Measurements from ENCODE around the gene TRAPPC10. TPM values are rescaled to one million over a fixed set of nuclear protein-coding genes. Genes with fewer than 3 reads are reported as not detected.
"Not testable (repeated sequence)": the region's sequence is repeated elsewhere in the genome, so short reads cannot be mapped to it uniquely, and the experiment has no call there.

TRAPPC10 gene
- total RNA-seq, 1 donor from 2014 or later = 24.7 TPM

DNA sequence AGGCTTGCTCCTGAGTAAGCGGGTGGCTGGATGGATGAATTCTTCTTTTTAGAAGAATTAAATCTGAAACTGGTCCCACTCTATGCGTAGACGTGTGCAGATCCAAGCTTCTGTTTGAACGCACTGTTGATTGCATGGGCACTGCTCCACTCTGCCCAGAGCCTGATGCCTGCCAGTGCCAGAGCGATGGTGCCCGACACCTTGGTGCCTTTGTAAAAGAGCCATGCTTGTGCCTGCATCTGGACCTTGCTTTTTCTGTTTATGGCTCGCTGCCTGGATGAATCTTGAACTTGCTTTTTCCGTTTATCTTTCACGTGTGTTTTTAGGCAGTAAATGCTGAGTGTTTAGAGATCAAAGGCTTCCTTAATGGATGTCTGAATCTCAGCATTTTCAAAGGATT is 80.1 kb downstream of the TRAPPC10 start:
- DNase-seq = no peak

DNA sequence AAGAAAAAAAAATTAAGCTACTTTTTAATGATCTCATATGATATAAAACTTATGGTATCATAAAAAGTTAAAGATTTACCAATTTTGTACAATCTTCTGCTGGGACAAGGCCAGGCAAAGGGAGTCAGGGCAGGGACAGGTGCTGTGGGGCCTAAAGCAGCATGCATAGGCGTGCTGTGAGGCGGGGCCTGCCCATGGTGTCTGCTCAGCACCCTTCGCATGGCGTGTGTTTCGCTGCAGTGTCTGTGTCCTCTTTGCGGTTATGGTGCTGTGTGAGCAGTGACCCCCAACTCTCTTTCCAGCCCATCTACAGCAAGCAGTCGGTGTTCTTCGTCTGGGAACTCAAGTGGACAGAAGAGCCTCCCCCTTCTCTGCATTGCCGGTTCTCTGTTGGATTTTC is 81.7 kb downstream of the TRAPPC10 start:
- peak; percentile 41 for DNase-seq

DNA sequence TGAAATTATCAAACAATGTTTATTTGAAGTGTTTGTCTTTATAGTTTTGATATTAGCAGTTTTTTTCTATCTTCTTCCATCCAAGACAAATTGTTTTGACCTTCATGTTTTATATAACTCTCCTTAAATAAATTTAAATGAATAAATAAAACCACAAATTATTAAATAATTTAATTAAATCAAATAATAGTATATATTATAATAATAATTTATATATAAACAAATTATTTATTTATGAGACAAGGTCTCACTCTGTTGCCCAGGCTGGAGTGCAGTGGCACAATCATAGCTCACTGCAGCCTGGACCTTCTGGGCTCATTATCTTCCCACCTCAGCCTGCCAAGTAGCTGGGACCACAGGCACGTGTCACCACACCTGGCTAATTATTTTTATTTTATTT is 82.7 kb downstream of the TRAPPC10 start:
- no peak for DNase-seq

DNA sequence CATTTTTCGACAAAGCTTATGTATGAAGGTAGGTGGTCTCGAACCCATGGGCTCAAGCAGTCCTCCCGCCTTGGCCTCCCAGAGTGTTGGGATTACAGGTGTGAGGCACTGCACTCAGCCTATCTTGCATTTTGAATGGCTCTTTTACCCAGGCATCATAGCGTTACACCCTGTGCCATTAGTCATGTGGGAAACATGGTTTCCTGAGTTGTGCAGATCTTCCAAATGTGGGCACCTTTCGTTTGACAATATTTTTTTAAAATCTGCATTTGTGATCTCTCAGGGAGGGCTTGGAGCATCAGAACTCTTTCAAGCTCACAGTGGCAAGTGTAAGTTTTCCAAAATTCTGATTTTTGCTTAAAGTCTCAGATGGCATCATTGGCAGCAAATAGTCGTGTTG is 86.4 kb downstream of the TRAPPC10 start:
- DNase-seq = not testable (repeated sequence)

DNA sequence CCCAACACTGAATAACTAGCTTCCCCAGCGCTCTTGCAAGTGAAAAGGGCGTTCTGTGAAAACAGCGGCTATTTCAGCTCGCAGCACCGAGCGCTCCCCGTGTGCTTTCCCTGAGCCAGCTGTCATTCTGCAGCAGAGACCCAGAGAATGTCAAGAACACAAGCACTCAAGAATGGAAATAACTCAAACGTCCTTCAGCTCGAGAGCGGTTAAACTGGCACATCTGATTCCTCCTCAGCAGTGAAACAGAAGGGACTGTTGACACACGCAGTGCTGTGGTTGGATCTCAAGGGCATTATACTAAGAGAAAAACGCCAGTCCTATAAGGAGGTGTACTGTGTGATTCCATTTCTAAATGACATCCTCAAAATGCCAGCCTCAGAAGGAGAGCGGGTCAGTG is 86.9 kb downstream of the TRAPPC10 start:
- DNase-seq = not testable (repeated sequence)

DNA sequence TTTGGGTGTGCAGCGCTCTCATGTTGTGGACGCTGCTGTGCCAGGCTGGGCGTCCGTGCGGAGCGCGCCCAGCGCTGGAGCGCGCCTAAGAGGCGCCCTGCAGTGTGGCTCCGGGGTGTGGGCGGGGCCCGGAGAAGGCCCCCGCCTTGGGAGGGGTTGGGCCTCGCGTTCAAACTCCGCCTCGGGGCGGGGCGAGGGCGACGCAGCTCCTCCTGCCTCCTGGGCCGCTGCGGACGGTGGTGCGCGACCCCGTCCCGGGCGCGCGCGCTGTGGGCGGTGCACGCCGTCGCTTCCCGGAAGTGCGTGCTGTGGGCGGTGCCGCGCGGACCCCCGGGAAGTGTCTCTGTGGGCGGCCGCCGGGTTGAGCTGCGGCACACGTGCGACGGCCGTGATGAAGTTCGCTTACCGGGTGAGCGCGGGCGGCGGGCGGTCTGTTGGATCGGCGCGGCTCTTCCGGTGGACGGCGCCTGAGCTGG is 95.0 kb downstream of the TRAPPC10 start, which contains the start of gene PWP2:
TSS of gene PWP2 (plus strand) at position 374 of the 476 bp plus-strand sequence. CDS start at position 392, 18 bp downstream.
- DNase-seq = not testable (repeated sequence)

DNA sequence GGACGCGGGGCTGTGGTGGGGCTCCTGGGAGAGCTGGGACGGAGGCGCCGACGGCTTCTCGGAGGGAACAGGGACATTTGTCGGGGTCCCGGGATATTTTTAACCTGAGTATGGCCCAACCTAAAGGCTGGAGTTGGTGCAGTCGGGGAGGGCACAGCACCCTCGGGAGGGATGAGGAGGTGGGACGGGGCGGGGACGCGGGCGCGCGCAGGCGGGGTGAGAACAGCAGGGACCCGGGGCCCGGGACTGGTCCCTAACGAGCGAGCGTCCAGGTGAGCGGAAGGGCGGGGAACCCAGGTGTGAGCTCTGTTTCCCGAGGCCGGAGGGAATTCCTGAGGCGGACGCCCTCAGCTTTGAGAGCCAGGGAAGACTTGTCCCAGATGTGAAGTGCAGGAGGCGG is 95.5 kb downstream of the TRAPPC10 start:
- not testable (repeated sequence) for DNase-seq

DNA sequence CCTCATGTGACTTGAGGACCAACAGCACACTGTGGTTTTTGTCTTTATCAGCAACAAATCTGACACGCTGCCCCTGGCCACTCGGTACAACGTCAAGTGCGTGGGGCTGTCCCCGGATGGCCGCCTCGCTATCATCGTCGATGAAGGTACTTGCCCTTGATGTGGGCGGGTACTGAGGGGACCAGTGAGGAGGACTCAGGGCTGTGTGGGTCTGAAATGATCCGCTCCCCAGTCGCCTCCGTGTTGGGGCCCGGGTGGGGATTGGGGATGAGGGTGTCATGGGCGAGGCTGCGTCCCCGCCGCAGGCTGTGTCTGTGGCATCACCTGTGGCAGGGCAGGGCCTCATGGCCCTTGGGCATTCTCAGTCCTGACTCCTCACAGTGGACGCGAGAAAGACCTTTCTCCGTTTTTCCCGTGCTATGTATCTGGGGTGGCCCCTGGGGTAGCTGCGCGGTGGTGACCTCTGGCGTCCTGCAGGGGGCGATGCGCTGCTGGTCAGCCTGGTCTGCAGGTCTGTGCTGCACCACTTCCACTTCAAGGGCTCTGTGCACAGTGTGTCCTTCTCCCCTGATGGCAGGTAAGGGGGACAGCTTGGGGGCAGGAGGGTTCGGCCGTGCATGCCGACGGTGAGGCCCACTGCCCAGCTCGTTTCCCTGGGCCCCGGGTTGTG is 101.7 kb downstream of the TRAPPC10 start:
- DNase-seq = not testable (repeated sequence)

DNA sequence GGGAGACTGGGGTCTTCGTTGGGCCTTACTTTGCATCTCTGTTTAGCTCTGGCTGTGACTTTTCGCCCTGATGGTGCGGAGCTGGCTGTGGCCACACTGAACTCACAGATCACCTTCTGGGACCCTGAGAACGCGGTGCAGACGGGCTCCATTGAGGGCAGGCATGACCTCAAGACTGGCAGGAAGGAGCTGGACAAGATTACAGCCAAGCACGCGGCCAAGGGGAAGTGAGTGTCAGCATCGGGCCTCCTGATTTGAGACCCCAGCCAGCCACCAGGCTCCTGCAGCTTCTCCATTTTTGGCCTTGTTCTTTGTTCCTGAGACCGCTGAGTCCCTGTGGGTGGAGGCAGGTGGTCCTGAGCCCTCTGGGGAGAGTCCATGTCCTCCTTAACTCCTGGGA is 110.0 kb downstream of the TRAPPC10 start:
- not testable (repeated sequence) for DNase-seq

DNA sequence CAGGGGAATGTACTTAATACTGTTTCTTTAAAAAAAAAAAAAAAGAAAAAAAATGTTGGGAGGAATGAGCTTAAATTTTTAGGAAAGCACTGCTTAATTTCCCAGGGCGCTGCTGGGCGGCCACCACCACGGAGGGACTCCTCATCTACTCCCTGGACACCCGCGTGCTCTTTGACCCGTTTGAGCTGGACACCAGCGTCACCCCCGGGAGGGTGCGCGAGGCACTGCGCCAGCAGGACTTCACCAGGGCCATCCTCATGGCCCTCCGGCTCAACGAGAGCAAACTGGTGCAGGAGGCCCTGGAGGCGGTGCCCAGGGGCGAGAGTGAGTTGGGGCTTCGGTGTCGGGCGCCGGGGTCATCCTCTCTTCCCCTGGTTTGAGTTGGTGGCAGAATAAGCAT is 115.7 kb downstream of the TRAPPC10 start:
- DNase-seq = not testable (repeated sequence)

DNA sequence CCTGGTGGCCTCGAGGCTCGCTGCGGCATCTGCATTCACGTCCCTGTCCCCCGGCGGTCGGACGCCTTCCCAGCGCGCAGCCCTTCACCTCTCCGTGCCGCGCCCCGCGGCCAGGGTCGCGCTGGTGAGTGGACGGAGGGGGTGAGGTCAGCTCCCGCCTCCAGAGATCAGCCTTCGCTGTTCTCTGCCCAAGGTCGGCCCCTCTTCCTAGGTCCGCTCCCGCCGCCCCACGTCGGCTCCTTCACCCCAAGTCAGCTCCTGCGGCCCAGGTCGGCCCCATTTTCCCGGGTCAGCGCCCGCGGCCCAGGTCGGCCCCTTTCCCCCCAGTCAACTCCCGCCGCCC is 121.6 kb downstream of the TRAPPC10 start:
- DNase-seq = not testable (repeated sequence)

DNA sequence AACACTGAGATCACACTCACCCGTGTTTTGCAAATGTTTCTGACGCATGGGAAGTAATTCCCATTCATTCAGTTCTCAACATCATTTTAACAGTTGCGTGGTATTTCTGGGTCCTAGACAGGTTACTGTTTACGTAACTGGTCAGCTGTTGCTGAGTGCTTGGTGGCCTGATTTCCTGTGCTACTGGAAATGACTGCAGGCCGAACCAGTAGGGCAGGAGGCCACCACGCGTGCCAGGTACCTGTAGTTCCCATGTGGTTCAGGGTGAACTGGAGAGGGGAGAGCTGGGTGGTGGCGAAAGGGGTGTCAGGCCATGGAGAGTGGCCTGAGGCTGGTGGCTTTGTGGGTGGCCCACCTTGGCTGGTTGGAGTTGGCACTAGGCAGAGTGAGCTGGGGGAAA is 122.6 kb downstream of the TRAPPC10 start:
- DNase-seq = not testable (repeated sequence)

DNA sequence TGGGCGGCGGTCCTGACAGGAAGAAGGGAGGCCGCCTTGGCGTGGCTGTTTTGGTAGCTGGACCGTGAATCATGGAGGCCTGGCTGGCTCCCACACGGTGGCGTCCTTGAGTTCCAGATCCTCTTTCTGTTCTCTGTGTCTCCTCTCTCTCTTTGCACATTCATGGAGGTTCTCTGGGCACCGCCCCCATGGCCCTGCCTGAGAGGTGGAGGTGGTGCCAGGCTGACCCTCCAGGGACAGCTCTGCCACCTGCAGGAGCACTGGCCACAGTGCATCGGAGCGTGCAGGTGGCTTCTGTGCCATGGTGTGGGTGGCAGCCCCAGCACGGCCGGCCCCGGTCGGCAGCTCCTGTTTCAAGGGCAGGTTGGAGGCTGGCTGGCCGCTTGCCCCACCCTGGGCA is 125.9 kb downstream of the TRAPPC10 start:
- not testable (repeated sequence) for DNase-seq

DNA sequence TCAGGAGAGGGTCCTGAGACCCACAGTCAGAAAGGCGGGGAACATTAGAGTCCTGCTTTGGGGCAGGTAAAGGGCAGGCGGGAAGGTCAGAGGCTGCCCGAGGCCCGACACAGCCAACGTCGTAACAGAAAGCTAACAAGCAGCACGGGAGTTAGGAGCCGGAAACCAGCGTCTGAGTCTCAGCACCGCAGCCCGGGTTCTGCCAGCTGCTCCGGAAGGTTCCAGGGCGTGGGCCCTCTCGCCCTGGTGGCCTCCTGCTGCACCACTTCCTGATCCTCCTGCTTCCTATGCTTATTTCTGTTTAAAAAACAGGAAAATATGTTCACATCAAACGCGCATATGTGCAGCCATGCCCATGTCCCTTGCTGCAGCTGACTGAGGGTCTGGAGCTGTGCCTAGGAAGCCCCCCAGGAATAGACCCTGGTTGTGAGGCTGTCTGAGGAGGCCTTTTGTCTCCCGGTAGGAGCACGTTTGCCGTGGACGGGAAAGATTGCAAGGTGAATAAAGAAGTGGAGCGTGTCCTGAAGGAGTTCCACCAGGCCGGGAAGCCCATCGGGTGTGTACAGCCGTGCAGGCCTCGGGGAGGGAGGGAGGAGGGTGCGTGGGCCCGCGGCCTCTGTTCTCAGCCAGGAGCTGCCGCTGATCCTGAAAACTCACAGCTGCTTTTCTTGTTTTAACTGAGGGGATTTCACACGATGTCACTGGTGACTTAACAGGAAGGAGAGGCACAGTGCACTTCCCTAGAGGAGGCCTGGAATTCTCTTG is 127.9 kb downstream of the TRAPPC10 start:
- DNase-seq = peak; percentile 2

DNA sequence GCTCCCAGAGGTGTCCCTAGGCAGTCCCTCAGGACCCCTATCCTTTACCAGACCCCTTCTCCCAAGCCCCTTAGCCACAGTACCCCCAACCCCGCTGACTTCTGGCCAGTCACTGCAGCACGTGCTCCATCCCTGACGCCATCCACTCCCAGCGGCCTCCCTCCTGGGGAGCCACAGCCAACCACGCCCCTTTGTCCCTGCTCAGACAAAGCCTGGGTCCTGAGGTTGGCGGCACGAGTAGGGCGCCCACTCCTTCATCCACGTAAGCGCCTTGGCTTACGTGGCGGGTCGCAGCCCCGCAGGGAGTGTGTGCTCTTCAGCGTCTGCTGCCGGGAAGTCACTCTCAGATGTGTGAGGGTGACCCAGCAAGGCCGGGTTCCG is 128.4 kb downstream of the TRAPPC10 start:
- DNase-seq = not testable (repeated sequence)

DNA sequence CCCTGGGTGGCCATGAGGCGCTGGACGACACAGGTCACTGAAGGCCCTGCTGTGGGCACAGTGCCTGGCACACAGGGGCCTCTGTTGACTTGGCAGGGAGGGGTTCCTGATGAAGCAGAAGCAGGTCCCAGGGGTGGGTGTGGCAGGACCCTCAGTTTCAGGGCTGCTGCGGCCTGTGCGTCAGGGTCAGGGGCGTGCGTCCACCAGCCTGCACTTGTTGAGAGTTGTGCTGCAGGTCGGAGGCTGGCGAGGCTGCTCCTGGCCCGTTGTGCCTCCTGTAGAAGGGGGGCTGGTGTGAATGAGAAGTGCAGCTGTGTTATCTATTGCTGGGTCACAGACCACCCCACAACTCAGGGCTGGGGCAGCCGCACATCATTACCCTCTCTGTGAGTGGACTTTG is 130.4 kb downstream of the TRAPPC10 start:
- DNase-seq = not testable (repeated sequence)

DNA sequence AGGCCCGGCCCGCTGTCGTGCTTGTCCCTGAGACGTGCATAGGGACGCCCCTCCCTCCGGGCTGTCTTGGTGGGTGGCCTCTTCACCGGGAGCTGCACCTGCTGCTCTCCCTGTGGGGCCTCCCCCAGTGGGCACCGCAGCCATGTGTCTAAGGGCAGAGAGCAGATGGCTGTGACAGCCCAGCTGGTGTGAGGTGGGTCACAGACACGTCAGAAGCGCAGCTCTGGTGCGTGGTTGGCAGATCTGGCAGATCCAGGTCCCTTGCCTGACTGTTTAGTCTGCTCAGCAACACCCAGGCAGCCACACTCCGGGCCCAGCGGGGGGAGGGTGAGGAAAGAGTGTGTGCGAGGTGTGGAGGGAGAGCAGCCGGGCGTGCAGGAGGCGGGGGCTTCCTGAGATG is 131.3 kb downstream of the TRAPPC10 start:
- DNase-seq = not testable (repeated sequence)

DNA sequence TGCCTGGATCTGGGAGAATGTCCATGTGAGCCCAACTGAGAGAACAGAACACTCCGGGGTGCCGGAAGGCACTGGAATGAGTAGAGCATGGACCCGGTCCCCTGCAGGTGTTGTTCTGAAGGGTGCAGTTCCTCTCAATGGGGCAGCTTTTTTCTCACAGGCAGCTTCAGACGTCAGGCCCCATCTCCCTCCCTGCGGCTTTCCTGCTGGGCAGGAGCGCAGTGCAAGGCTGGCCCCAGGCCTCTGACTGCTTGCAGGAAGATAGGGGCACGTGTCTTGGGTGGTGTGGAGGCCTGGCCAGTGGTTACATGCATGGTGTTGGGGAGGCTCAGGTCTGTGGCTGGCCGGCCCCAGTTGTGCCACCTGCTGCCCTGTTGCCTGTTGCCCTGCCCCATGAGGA is 131.9 kb downstream of the TRAPPC10 start:
- DNase-seq = not testable (repeated sequence)

DNA sequence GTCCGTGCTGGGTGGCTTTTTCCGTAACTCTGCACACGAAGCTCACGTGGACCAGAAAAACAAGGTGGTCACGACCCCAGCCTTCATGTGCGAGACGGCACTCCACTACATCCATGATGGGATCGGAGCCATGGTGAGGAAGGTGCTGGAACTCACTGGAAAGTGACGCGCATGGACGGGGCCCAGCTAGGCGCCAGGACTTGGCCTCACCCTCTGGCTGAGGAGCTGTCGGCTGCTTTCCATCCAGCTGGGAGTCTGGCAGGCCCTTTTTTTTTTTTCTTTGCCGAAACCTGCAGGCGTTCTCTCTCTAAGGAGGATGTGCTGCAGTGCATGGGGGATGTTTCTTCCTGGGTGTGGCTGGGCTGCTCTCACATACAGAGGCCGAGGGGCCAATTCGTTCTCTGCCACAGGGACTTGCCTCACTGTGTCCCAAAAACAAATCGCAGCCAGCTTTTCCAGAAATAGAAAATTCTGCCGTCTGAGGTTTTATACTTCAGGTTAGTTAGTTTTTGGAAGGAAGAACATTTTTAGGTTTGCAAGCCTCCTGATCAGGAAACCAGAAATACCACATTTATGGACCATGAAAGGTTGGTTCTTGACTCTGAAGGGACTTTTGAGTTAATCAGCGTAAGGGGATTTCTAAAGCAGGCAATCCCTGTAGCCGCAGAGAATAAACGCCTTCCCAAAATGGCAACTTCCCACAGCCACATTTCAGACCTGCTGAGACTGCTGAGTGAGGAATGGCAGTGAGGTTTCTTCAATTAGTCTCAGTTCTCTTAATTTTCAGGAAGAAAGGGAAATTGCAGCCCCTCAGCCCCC is 132.9 kb downstream of the TRAPPC10 start:
- DNase-seq = not testable (repeated sequence)

DNA sequence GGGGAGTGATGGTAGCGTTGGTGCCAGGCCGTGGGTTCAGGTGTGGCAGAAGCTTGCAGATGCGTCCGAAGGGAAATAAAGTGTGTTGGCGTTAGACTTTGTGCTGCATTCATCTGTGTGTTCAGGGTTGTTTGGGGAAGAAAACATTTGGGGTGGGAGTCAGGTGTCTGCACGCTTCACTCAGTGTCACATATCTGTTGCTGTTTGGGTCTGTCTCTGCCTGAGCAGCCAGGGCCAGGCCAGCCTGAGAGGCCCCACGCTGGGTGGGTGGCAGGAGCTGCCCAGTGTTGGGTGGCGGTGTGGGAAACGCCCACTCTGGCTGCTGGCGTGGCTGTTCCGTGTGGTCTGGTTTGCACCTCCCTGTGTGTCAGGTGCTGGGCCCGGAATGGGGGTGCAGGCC is 133.5 kb downstream of the TRAPPC10 start:
- not testable (repeated sequence) for DNase-seq

DNA sequence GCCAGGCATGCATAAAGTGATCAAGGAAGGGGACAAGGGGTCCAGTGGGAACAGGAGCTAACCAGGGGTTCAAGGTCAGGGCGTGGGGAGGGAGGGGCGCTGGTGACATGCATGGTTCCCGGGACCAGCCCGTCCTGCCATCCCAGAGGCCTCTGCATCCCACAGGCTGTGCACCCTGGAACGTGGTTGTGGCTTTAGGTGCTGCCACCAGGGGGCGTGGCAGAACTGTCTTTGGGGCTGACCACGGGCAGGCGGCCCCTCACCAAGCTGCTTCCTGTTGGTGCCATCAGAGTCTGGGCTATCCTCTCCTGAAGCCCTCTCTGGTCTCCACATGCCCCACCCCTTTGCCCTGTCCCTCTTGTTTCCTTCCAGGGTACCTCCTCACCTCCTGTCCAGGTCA is 135.0 kb downstream of the TRAPPC10 start:
- DNase-seq = not testable (repeated sequence)

DNA sequence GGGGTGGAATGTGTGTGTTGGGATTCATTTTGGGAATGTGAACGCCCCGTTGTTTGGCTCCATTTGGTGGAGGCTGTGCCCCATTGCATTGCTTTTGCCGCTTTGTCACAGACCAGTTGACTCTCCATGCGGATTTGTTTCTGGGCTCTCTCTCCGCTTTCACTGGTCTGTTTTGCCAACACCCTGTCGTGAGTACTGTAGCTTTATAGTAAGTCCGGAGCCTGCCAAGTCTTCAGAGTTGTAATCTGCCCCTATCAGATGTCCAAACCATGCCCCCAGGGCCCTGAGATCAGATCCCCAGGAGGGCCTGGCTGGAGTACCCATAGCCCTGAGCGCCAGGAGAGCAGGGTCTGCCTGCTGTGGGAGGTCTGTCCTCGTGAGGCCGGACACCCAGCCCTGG is 138.1 kb downstream of the TRAPPC10 start:
- not testable (repeated sequence) for DNase-seq

Data from tongue (tissue), 2 donors.